HEK293 (cell line): Measurements from ENCODE around the gene ATE1.

Experiments
- CTCF ChIP-seq: fragments of 450-650 bp; formaldehyde crosslinking; IDR thresholded peaks from 2 replicates; pipeline ENCODE4 v1.5.1; 2016; ENCODE audit warnings: missing biosample characterization, missing genetic modification characterization
- ELK4 ChIP-seq: IDR thresholded peaks from 2 replicates; pipeline ENCODE4 v1.6.1; 2011; ENCODE audit warnings: mild to moderate bottlenecking, low read depth, low read length, borderline replicate concordance
- MZF1 ChIP-seq: fragments of 450-650 bp; formaldehyde crosslinking; IDR thresholded peaks from 2 replicates; pipeline ENCODE4 v1.5.1; 2017; ENCODE audit warnings: missing biosample characterization, missing genetic modification characterization, borderline replicate concordance
- REST ChIP-seq: fragments of 450-650 bp; formaldehyde crosslinking; IDR thresholded peaks from 2 replicates; pipeline ENCODE4 v1.5.1; 2016; ENCODE audit warnings: missing biosample characterization, missing genetic modification characterization
- SALL2 ChIP-seq: fragments of 450-650 bp; formaldehyde crosslinking; IDR thresholded peaks from 2 replicates; pipeline ENCODE4 v1.5.0; 2017; ENCODE audit warnings: missing biosample characterization, mild to moderate bottlenecking, missing genetic modification characterization, borderline replicate concordance
- SP2 ChIP-seq: fragments of 450-650 bp; formaldehyde crosslinking; IDR thresholded peaks from 2 replicates; pipeline ENCODE4 v1.5.1; 2016; ENCODE audit warnings: missing biosample characterization, missing genetic modification characterization
- YY1 ChIP-seq: fragments of 450-650 bp; formaldehyde crosslinking; IDR thresholded peaks from 2 replicates; pipeline ENCODE4 v1.5.1; 2018; ENCODE audit warnings: missing biosample characterization, missing genetic modification characterization
- ZBTB21 ChIP-seq: fragments of 450-650 bp; formaldehyde crosslinking; IDR thresholded peaks from 2 replicates; pipeline ENCODE4 v1.5.1; 2017; ENCODE audit warnings: missing biosample characterization, missing genetic modification characterization
- ZFP37 ChIP-seq: fragments of 450-650 bp; formaldehyde crosslinking; IDR thresholded peaks from 2 replicates; pipeline ENCODE4 v1.5.1; 2016; ENCODE audit warnings: missing biosample characterization, missing genetic modification characterization
- ZNF2 ChIP-seq: fragments of 450-650 bp; formaldehyde crosslinking; IDR thresholded peaks from 2 replicates; pipeline ENCODE4 v1.5.1; 2016; ENCODE audit warnings: missing biosample characterization, missing genetic modification characterization
- ZNF280D ChIP-seq: fragments of 450-650 bp; formaldehyde crosslinking; IDR thresholded peaks from 2 replicates; pipeline ENCODE4 v1.5.1; 2016; ENCODE audit warnings: missing biosample characterization, missing genetic modification characterization
- ZNF677 ChIP-seq: fragments of 450-650 bp; IDR thresholded peaks from 2 replicates; pipeline ENCODE4 v1.5.0; 2018; ENCODE audit warnings: missing biosample characterization, mild to moderate bottlenecking, missing genetic modification characterization, moderate library complexity
- ZSCAN18 ChIP-seq: fragments of 450-650 bp; formaldehyde crosslinking; IDR thresholded peaks from 2 replicates; pipeline ENCODE4 v1.5.1; 2016; ENCODE audit warnings: missing biosample characterization, missing genetic modification characterization

GRCh38 chr10:121690970-121691369 lies 236.9 kb downstream of the ATE1 start:
- TF ChIP-seq SALL2 (tag by site-specific recombination) (no peak), CTCF (tag by site-specific recombination) (no peak), SP2 (tag by site-specific recombination) (no peak), REST (tag by site-specific recombination) (no peak), ZNF280D (no peak), ZNF677 (no peak), MZF1 (no peak), ZNF2 (tag by site-specific recombination) (no peak), ELK4 (no peak), ZSCAN18 (tag by site-specific recombination) (no peak), ZBTB21 (tag by site-specific recombination) (no peak), YY1 (no peak), ZFP37 (tag by site-specific recombination) (no peak)
